Epithelial cell of esophagus (primary cell): ENCODE data around the gene NRG2.

Experiments
- DNase-seq: peaks from one replicate; pipeline ENCODE4 v3.0.0; 2010; ENCODE audit warnings: low read depth
- H3K4me3 ChIP-seq: 2 replicates; pipeline ENCODE4 v1.5.1; 2011; ENCODE audit warnings: mild to moderate bottlenecking, low read length, control low read depth
- CTCF ChIP-seq: IDR thresholded peaks from 2 replicates; pipeline ENCODE4 v1.5.1; 2011; ENCODE audit warnings: low read depth, mild to moderate bottlenecking, low read length, control low read depth, inconsistent platforms; ENCODE audit not compliant: insufficient read depth; ENCODE audit errors: missing control alignments

The NRG2 gene

GRCh38 chr5:139831624-139832023 is 211.5 kb downstream of the NRG2 start:
- no peak for TF ChIP-seq CTCF
- no peak overlapping the region for H3K4me3 ChIP-seq
- DNase-seq, result no peak

GRCh38 chr5:139829471-139829870 is 213.6 kb downstream of the NRG2 start:
- DNase-seq, result no peak
- TF ChIP-seq CTCF, result no peak
- H3K4me3 ChIP-seq, result no peak overlapping the region

GRCh38 chr5:139828207-139828895 is 214.7 kb downstream of the NRG2 start:
- no peak for DNase-seq
- TF ChIP-seq CTCF, result no peak
- no peak overlapping the region for H3K4me3 ChIP-seq

GRCh38 chr5:139825690-139826089 is 217.4 kb downstream of the NRG2 start:
- no peak for TF ChIP-seq CTCF
- DNase-seq, result no peak
- no peak overlapping the region for H3K4me3 ChIP-seq

- no peak for TF ChIP-seq CTCF
- H3K4me3 ChIP-seq, result no peak overlapping the region
- DNase-seq, result no peak
Observed at GRCh38 chr5:139823757-139824355, 219.2 kb downstream of the NRG2 start.

GRCh38 chr5:139822553-139823425 is 220.3 kb downstream of the NRG2 start:
- no peak for TF ChIP-seq CTCF
- no peak for DNase-seq
- H3K4me3 ChIP-seq, result no peak overlapping the region
